ENCODE results near the gene NRP2.

DNA sequence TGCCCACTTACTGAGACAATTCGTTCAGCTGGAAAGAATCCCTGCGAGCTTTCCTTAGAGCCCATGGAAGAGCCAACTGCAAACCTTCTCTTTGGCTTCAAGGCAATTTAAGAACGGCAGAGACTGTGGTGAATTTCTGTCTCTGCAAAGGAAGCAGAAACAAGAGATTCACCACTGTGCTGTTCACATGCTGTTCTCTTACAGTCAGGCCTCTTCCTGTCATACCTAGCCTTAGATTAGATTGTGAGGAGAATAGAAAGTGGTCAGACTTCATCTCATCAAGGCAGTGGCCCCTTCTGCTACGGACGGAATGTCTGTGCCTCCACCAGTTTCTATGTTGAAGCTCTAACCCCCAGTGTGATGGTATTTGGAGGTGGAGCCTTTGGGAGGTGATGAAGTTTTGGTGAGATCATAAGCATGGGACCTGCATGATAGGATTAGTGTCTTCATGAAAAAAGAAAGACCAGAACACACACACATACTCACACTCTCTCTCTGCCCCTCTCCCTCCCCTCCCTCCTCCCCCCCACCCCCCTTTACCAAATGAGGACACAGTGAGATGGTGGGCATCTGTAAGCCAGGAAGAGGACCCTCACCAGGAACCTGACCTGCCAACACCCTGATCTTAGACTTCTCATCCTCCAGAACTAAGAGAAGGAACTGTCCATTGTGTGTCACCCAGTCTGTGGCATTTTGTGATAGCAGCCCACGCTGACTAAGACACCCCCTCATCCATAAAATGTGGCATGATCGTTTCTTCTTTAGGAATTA lies 45.6 kb upstream of the NRP2 start:
- TF ChIP-seq, protein P1, sequence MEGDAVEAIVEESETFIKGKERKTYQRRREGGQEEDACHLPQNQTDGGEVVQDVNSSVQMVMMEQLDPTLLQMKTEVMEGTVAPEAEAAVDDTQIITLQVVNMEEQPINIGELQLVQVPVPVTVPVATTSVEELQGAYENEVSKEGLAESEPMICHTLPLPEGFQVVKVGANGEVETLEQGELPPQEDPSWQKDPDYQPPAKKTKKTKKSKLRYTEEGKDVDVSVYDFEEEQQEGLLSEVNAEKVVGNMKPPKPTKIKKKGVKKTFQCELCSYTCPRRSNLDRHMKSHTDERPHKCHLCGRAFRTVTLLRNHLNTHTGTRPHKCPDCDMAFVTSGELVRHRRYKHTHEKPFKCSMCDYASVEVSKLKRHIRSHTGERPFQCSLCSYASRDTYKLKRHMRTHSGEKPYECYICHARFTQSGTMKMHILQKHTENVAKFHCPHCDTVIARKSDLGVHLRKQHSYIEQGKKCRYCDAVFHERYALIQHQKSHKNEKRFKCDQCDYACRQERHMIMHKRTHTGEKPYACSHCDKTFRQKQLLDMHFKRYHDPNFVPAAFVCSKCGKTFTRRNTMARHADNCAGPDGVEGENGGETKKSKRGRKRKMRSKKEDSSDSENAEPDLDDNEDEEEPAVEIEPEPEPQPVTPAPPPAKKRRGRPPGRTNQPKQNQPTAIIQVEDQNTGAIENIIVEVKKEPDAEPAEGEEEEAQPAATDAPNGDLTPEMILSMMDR (conservative IDR thresholded peaks at IDR 0.05 in 1 of 2, IDR thresholded peaks at IDR 0.05 in 1 of 2; ENCODE audit: extremely low read depth in 1 of 2, insufficient read depth in 1 of 2, low read depth in 1 of 2, low read length in 2 of 2), result no peak
- no peak for TF ChIP-seq EZH2 (IDR thresholded peaks at IDR 0.05; ENCODE audit: borderline replicate concordance, low read length)

Measured in mammary epithelial cell (primary cell).